ENCODE results near the gene KCNG1. TPM values are rescaled to one million over a fixed set of nuclear protein-coding genes. Genes with fewer than 3 reads are reported as not detected.
"Not testable (repeated sequence)": the region's sequence is repeated elsewhere in the genome, so short reads cannot be mapped to it uniquely, and the experiment has no call there.

The KCNG1 gene
- 0.32 TPM for polyA plus RNA-seq (ENCODE audit: insufficient read length)

- DNase-seq (ENCODE audit: low read depth) = no peak
Measured at GRCh38 chr20:51022803-51023616, at the start of gene KCNG1. Gene KCNG1, minus strand, starts transcription at chr20:51023107. Its CDS starts 12,769 bp downstream, at chr20:51010338.

GRCh38 chr20:51070621-51071020 is 47.7 kb upstream of the KCNG1 start:
- DNase-seq (ENCODE audit: low read depth) = no peak

GRCh38 chr20:51067792-51068191 is 44.9 kb upstream of the KCNG1 start:
- no peak for DNase-seq (ENCODE audit: low read depth)

GRCh38 chr20:51065615-51066014 is 42.7 kb upstream of the KCNG1 start:
- DNase-seq (ENCODE audit: low read depth) = no peak

GRCh38 chr20:51064137-51064536 is 41.2 kb upstream of the KCNG1 start:
- no peak for DNase-seq (ENCODE audit: low read depth)

- no peak for DNase-seq (ENCODE audit: low read depth)
Measured at GRCh38 chr20:51062065-51062464, 39.2 kb upstream of the KCNG1 start.

- no peak for DNase-seq (ENCODE audit: low read depth)
Measured at GRCh38 chr20:51061418-51062045, 38.6 kb upstream of the KCNG1 start.

- no peak for DNase-seq (ENCODE audit: low read depth)
Measured at GRCh38 chr20:51060301-51060700, 37.4 kb upstream of the KCNG1 start.

- DNase-seq (ENCODE audit: low read depth) = no peak
Measured at GRCh38 chr20:51059862-51060261, 37.0 kb upstream of the KCNG1 start.

GRCh38 chr20:51058017-51058416 is 35.1 kb upstream of the KCNG1 start:
- DNase-seq (ENCODE audit: low read depth) = no peak

GRCh38 chr20:51054233-51054632 is 31.3 kb upstream of the KCNG1 start:
- DNase-seq (ENCODE audit: low read depth) = no peak

- DNase-seq (ENCODE audit: low read depth) = no peak
Measured at GRCh38 chr20:51050531-51051075, 27.7 kb upstream of the KCNG1 start.

GRCh38 chr20:51046021-51046985 is 23.4 kb upstream of the KCNG1 start:
- no peak for DNase-seq (ENCODE audit: low read depth)

- DNase-seq (ENCODE audit: low read depth) = not testable (repeated sequence)
Measured at GRCh38 chr20:51045492-51045891, 22.6 kb upstream of the KCNG1 start.

- DNase-seq (ENCODE audit: low read depth) = no peak
Measured at GRCh38 chr20:51044796-51045195, 21.9 kb upstream of the KCNG1 start.

GRCh38 chr20:51043811-51044210 is 20.9 kb upstream of the KCNG1 start:
- DNase-seq (ENCODE audit: low read depth) = no peak

- no peak for DNase-seq (ENCODE audit: low read depth)
Measured at GRCh38 chr20:51042657-51043247, 19.8 kb upstream of the KCNG1 start.

- no peak for DNase-seq (ENCODE audit: low read depth)
Measured at GRCh38 chr20:51042064-51042463, 19.2 kb upstream of the KCNG1 start.

GRCh38 chr20:51037532-51038115 is 14.7 kb upstream of the KCNG1 start:
- DNase-seq (ENCODE audit: low read depth) = no peak

- no peak for DNase-seq (ENCODE audit: low read depth)
Measured at GRCh38 chr20:51036827-51037531, 14.1 kb upstream of the KCNG1 start.
